Osteocyte (in vitro differentiated cells): ENCODE data around the gene CARNS1. TPM values are rescaled to one million over a fixed set of nuclear protein-coding genes. Genes with fewer than 3 reads are reported as not detected.

Experiments used
- DNase-seq: peaks from one replicate; pipeline ENCODE4 v3.0.0; 2021; ENCODE audit warnings: mixed read lengths; ENCODE audit not compliant: unreplicated experiment; ENCODE audit errors: extremely low spot score
- H3K27ac Mint-ChIP-seq: one replicate; pipeline ENCODE4 v1.8.0; 2021; ENCODE audit warnings: mild to moderate bottlenecking, mixed read lengths; ENCODE audit not compliant: unreplicated experiment
- H3K27me3 Mint-ChIP-seq: one replicate; pipeline ENCODE4 v1.8.0; 2021; ENCODE audit warnings: mixed read lengths; ENCODE audit not compliant: unreplicated experiment
- H3K36me3 Mint-ChIP-seq: one replicate; pipeline ENCODE4 v1.8.0; 2021; ENCODE audit warnings: mixed read lengths; ENCODE audit not compliant: unreplicated experiment
- H3K4me1 Mint-ChIP-seq: one replicate; pipeline ENCODE4 v1.8.0; 2021; ENCODE audit warnings: mixed read lengths; ENCODE audit not compliant: unreplicated experiment
- H3K4me3 Mint-ChIP-seq: one replicate; pipeline ENCODE4 v1.8.0; 2021; ENCODE audit warnings: mild to moderate bottlenecking, moderate library complexity, mixed read lengths; ENCODE audit not compliant: unreplicated experiment
- H3K9me3 Mint-ChIP-seq: one replicate; pipeline ENCODE4 v1.8.0; 2021; ENCODE audit warnings: mixed read lengths; ENCODE audit not compliant: unreplicated experiment
- CTCF ChIP-seq: fragments of 200-600 bp; sonication (generic); IDR thresholded peaks from 2 replicates; pipeline ENCODE4 v1.5.0; 2021; ENCODE audit warnings: antibody characterized with exemption, mild to moderate bottlenecking, moderate library complexity
- total RNA-seq: library from RNA; stranded (reverse); gene quantifications from 2 replicates; pipeline ENCODE4 v1.2.1, GENCODE V29; 2021

CARNS1 gene
- total RNA-seq, 1 donor from 2014 or later = 0.27 TPM

GRCh38 chr11:67367761-67368227 lies 47.7 kb upstream of the CARNS1 start:
- TF ChIP-seq CTCF = no peak
- peak overlapping the region; percentile 59 for H3K27ac Mint-ChIP-seq
- peaks cover 51% of the 10 kb centered on the region for H3K4me1 Mint-ChIP-seq
- no peaks in the 10 kb centered on the region for H3K27me3 Mint-ChIP-seq
- H3K36me3 Mint-ChIP-seq = peaks cover 11% of the 10 kb centered on the region
- no peak for DNase-seq
- no peaks in the 10 kb centered on the region for H3K9me3 Mint-ChIP-seq
- no peak overlapping the region for H3K4me3 Mint-ChIP-seq

GRCh38 chr11:67368621-67369020 lies 46.9 kb upstream of the CARNS1 start:
- Mint-ChIP-seq H3K27me3 (no peaks in the 10 kb centered on the region), H3K4me1 (peaks cover 51% of the 10 kb centered on the region), H3K9me3 (no peaks in the 10 kb centered on the region), H3K4me3 (no peak overlapping the region), H3K36me3 (peaks cover 11% of the 10 kb centered on the region), H3K27ac (no peak overlapping the region)
- no peak for DNase-seq
- no peak for TF ChIP-seq CTCF

GRCh38 chr11:67369275-67369674 lies 46.2 kb upstream of the CARNS1 start:
- no peaks in the 10 kb centered on the region for H3K9me3 Mint-ChIP-seq
- no peak overlapping the region for H3K4me3 Mint-ChIP-seq
- H3K36me3 Mint-ChIP-seq = peaks cover 11% of the 10 kb centered on the region
- no peak for DNase-seq
- H3K27ac Mint-ChIP-seq = peak overlapping the region; percentile 75
- TF ChIP-seq CTCF = no peak
- H3K27me3 Mint-ChIP-seq = no peaks in the 10 kb centered on the region
- peaks cover 55% of the 10 kb centered on the region for H3K4me1 Mint-ChIP-seq

DNA sequence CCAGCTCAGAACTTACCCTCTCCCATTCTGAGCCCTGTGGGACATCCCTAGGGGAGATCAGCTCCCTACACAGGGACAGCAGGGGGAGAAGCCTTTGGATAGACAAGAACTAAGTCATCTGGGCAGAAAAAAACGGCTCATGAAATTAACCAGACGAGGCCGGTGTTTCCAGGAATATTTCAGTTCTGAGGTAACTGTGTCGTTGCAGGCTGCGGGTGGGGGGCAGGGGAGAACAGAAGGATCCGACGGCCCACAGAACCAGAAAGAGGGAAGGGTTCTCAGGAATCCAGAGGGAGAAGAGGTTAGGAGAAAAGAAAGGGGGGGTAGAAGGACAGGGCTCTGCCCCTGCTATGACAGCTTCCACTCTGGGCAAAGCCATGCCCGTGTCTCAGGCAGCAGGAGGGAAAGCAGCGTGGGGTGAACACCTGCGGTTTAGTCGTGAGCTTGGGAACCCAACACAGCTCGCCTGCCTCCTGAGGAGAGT lies 45.6 kb upstream of the CARNS1 start:
- DNase-seq = no peak
- no peak for TF ChIP-seq CTCF
- Mint-ChIP-seq H3K27ac (peak overlapping the region; percentile 75), H3K4me1 (peaks cover 61% of the 10 kb centered on the region), H3K4me3 (no peak overlapping the region), H3K9me3 (no peaks in the 10 kb centered on the region), H3K36me3 (peaks cover 6% of the 10 kb centered on the region), H3K27me3 (no peaks in the 10 kb centered on the region)

DNA sequence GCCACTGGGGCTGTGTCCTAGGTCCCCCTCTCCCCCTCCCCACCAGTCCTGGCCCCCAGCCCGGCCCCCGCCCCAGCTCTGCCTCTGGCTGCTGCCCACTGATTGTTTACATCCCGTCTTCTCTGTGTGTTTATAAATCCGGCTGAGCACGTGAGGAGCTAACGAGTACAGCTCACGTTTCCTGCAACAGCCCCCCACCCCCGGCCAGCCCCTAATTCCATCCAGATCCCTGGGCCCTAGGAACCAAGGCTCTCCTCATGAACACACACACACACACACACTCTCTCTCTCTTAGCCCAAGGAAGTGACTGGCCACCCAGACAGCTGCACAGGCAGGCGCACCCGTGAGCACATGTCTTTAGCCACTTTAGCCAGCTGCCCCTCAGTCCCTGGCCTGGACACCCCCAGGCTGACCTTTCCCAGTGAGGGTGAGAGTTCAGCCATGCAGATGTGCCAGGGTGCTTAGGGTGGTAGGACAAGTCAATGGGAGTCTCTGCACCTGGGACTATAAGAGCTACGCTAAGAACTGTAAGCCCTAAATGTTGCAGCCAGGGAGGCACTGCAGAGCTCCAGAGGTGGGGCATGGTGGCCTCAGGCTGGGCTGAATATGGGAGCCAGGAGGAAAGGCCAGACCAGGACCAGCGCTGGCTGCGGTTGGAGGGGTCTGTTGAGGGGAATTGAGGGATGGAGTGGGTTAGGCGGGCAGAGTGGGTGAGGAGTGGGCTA lies 45.0 kb upstream of the CARNS1 start:
- H3K27ac Mint-ChIP-seq = peak overlapping the region; percentile 75
- TF ChIP-seq CTCF = no peak
- H3K4me1 Mint-ChIP-seq = peaks cover 64% of the 10 kb centered on the region
- no peaks in the 10 kb centered on the region for H3K9me3 Mint-ChIP-seq
- DNase-seq = no peak
- H3K4me3 Mint-ChIP-seq = peak overlapping the region; percentile 44
- H3K27me3 Mint-ChIP-seq = no peaks in the 10 kb centered on the region
- H3K36me3 Mint-ChIP-seq = peaks cover 4% of the 10 kb centered on the region
